ENCODE measurements around the gene RHNO1. TPM values are rescaled to one million over a fixed set of nuclear protein-coding genes. Genes with fewer than 3 reads are reported as not detected.

Gene RHNO1
- total and polyA plus RNA-seq, 2 of the 13 experiments (the other 11 are each of a cell fraction or from before 2014, with no cell fraction given): 27.2 to 49.6 TPM

DNA sequence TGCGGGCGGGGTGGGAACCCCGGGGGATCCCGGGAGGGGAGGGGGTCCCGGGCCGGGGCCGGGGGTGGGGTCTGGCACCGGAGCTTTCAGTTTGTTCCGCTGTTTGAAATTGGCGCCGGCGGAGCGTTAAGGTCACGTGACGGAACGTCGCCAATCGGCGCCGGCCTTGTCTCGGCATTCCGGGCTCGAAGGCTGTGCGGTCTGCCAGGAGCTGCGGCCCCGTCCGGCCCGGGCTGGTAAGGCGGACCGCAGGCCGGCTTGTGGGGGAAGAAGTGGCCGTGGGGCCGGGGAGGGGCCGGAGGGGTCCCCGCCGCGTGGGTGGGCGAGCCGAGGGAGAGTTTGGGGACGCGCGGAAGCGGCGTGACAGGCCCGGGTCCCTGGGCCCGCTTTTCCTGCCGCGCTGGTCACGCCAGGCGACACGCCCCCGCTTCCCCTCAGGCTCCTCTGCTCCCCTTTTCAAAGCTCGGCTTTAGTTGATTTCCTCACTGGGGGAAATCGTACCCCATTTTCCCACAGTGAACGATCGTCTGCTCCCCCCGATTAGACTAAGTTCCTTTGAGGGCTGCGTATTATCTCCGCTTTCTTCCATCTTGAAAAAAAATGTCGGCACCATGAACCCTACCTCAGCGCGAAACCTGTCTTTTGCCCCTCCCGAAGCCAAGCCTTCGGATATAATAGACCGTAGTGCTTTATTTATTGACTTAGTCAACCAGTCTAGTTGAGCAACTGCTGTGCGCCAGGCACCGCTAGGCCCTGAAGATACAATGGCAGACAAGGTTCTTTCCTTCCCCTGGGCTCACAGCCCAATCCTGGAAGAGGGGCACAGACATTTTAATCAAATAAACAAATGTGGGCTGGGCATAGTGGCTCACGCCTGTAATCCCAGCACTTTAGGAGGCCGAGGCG lies at the start of gene RHNO1, which contains the start of gene FOXM1 (continued):
- TF ChIP-seq ZSCAN22 (CRISPR knock-in tag; IDR thresholded peaks at IDR 0.05): no peak
- 0 out of 2 replicates have a peak, but pooled peaks have one; percentile 11 for TF ChIP-seq ZNF792 (CRISPR knock-in tag; IDR thresholded peaks at IDR 0.05)
- TF ChIP-seq, protein P1, sequence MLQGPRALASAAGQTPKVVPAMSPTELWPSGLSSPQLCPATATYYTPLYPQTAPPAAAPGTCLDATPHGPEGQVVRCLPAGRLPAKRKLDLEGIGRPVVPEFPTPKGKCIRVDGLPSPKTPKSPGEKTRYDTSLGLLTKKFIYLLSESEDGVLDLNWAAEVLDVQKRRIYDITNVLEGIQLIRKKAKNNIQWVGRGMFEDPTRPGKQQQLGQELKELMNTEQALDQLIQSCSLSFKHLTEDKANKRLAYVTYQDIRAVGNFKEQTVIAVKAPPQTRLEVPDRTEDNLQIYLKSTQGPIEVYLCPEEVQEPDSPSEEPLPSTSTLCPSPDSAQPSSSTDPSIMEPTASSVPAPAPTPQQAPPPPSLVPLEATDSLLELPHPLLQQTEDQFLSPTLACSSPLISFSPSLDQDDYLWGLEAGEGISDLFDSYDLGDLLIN (CRISPR knock-in tag; IDR thresholded peaks at IDR 0.05; ENCODE audit: borderline replicate concordance): peak; percentile 75; the same call in 1 of the 2 replicates
- TF ChIP-seq EP300 (IDR thresholded peaks at IDR 0.05; ENCODE audit: low read depth in 2 of 2, low read length in 2 of 2): no peak
- no peak for TF ChIP-seq EP300 (CRISPR knock-in tag; IDR thresholded peaks at IDR 0.05; ENCODE audit: borderline replicate concordance)
- no peak for TF ChIP-seq ZNF562 (CRISPR knock-in tag; IDR thresholded peaks at IDR 0.05; ENCODE audit: borderline replicate concordance)
- TF ChIP-seq, protein P2, sequence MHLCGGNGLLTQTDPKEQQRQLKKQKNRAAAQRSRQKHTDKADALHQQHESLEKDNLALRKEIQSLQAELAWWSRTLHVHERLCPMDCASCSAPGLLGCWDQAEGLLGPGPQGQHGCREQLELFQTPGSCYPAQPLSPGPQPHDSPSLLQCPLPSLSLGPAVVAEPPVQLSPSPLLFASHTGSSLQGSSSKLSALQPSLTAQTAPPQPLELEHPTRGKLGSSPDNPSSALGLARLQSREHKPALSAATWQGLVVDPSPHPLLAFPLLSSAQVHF (CRISPR knock-in tag; IDR thresholded peaks at IDR 0.05): no peak
- peak; percentile 21; the same call in 1 of the 2 replicates for TF ChIP-seq ZNF124 (CRISPR knock-in tag; IDR thresholded peaks at IDR 0.05)
- TF ChIP-seq PRPF4 (IDR thresholded peaks at IDR 0.05; ENCODE audit: low read depth, low read length, poor library complexity, severe bottlenecking): no peak
- TF ChIP-seq, protein P3, sequence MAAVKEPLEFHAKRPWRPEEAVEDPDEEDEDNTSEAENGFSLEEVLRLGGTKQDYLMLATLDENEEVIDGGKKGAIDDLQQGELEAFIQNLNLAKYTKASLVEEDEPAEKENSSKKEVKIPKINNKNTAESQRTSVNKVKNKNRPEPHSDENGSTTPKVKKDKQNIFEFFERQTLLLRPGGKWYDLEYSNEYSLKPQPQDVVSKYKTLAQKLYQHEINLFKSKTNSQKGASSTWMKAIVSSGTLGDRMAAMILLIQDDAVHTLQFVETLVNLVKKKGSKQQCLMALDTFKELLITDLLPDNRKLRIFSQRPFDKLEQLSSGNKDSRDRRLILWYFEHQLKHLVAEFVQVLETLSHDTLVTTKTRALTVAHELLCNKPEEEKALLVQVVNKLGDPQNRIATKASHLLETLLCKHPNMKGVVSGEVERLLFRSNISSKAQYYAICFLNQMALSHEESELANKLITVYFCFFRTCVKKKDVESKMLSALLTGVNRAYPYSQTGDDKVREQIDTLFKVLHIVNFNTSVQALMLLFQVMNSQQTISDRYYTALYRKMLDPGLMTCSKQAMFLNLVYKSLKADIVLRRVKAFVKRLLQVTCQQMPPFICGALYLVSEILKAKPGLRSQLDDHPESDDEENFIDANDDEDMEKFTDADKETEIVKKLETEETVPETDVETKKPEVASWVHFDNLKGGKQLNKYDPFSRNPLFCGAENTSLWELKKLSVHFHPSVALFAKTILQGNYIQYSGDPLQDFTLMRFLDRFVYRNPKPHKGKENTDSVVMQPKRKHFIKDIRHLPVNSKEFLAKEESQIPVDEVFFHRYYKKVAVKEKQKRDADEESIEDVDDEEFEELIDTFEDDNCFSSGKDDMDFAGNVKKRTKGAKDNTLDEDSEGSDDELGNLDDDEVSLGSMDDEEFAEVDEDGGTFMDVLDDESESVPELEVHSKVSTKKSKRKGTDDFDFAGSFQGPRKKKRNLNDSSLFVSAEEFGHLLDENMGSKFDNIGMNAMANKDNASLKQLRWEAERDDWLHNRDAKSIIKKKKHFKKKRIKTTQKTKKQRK (IDR thresholded peaks at IDR 0.05; ENCODE audit: low read length): no peak
- peak; percentile 28; the same call in 1 of the 2 replicates for TF ChIP-seq SAFB2 (CRISPR knock-in tag; IDR thresholded peaks at IDR 0.05; ENCODE audit: borderline replicate concordance, low read depth)
- peak; percentile 85 for TF ChIP-seq ARNT2 (CRISPR knock-in tag; IDR thresholded peaks at IDR 0.05; ENCODE audit: low read depth)
- no peak for TF ChIP-seq IKZF1 (IDR thresholded peaks at IDR 0.05)
- TF ChIP-seq GFI1 (CRISPR knock-in tag; IDR thresholded peaks at IDR 0.05; ENCODE audit: borderline replicate concordance): no peak
- TF ChIP-seq BRCA1 (CRISPR knock-in tag; IDR thresholded peaks at IDR 0.05): peak; percentile 54; the same call in 1 of the 2 replicates
